22Rv1 (cell line): ENCODE results near the gene SLC7A8.

ENCODE experiments used
- CTCF ChIP-seq: fragments of 450-650 bp; IDR thresholded peaks from 2 replicates; pipeline ENCODE4 v1.5.1; 2017; ENCODE audit warnings: mild to moderate bottlenecking
- ZFX ChIP-seq: fragments of 450-650 bp; IDR thresholded peaks from 2 replicates; pipeline ENCODE4 v1.6.1; 2017; ENCODE audit warnings: antibody characterized with exemption, borderline replicate concordance

GRCh38 chr14:23147676-23148075, 35.8 kb downstream of the SLC7A8 start:
- TF ChIP-seq CTCF, result no peak
- TF ChIP-seq ZFX, result no peak
